GM12878 (cell line): Measurements from ENCODE around the gene GIMAP8. TPM values are rescaled to one million over a fixed set of nuclear protein-coding genes. Genes with fewer than 3 reads are reported as not detected.

Experiments
- ATAC-seq: fragments of 200-7000 bp; cut with Tn5 transposase; 3 replicates; pipeline ENCODE4 v1.9.1; 2020; ENCODE audit warnings: mild to moderate bottlenecking, moderate library complexity
- BruUV-seq: library from RNA; stranded (reverse); fragments of 400-500 nt; replicated peaks from 2 replicates; lab custom pipeline; 2021; lab: Mats Ljungman, UMichigan
- CTCF ChIA-PET: fragments of 300-600 bp; sonication (Branson Sonifier 250); formaldehyde crosslinking; extraction: SDS; loops from one replicate; lab custom pipeline; 2021; ENCODE audit warnings: inconsistent platforms; lab: Yijun Ruan, JAX
- POLR2A ChIA-PET: fragments of 350-600 bp; formaldehyde crosslinking; extraction: SDS; loops from one replicate; lab custom pipeline; 2021; ENCODE audit warnings: inconsistent platforms; lab: Charles Lee
- RAD21 ChIA-PET: fragments of 300-600 bp; sonication (Branson Sonifier 250); formaldehyde crosslinking; loops from one replicate; lab custom pipeline; 2023; ENCODE audit warnings: antibody characterized with exemption; ENCODE audit not compliant: unreplicated experiment; lab: Charles Lee
- SMC1A ChIA-PET: fragments of 300-600 bp; sonication (Branson Sonifier 250); formaldehyde crosslinking; loops from one replicate; lab custom pipeline; 2023; ENCODE audit not compliant: unreplicated experiment, uncharacterized antibody; lab: Charles Lee
- DNase-seq: peaks from one replicate; pipeline ENCODE4 v3.0.0-alpha.2; 2011; ENCODE audit warnings: low read depth, low spot score
- FAIRE-seq: peaks from 3 replicates; lab custom pipeline; 2011; peaks lifted over from hg19 to GRCh38; lab: Jason Lieb, UNC
- H2AFZ ChIP-seq: 2 replicates; pipeline ENCODE4 v1.6.0; 2011; ENCODE audit warnings: low read depth, low read length, control low read depth; ENCODE audit not compliant: control insufficient read depth
- H3K27ac ChIP-seq: 2 replicates; pipeline ENCODE4 v1.5.1; 2011; ENCODE audit warnings: control low read depth; ENCODE audit not compliant: control insufficient read depth, insufficient read depth
- H3K27me3 ChIP-seq, 2 experiments: replicated peaks in 1 of 2; 2 replicates each; pipeline versions ENCODE4 v1.6.0 to v1.6.1; 2011; ENCODE audit warnings: low read length in 1 of 2; ENCODE audit not compliant: control insufficient read depth in 2 of 2, insufficient read depth in 2 of 2
- H3K36me3 ChIP-seq, 2 experiments: 2 replicates each; pipeline ENCODE4 v1.5.1; 2011; ENCODE audit warnings: low read length in 1 of 2; ENCODE audit not compliant: control insufficient read depth in 2 of 2, insufficient read depth in 2 of 2
- H3K4me1 ChIP-seq: 2 replicates; pipeline ENCODE4 v1.6.1; 2011; ENCODE audit warnings: mild to moderate bottlenecking, low read length, moderate library complexity, mixed read lengths; ENCODE audit not compliant: control insufficient read depth, insufficient read depth
- H3K4me2 ChIP-seq: 2 replicates; pipeline ENCODE4 v1.6.0; 2011; ENCODE audit warnings: control low read depth; ENCODE audit not compliant: control insufficient read depth, insufficient read depth
- H3K4me3 ChIP-seq: fragments of 200-600 bp; sonication (generic); 2 replicates; pipeline ENCODE4 v1.5.1; 2016
- H3K79me2 ChIP-seq: 2 replicates; pipeline ENCODE4 v1.6.0; 2011; ENCODE audit warnings: low read length; ENCODE audit not compliant: control insufficient read depth, insufficient read depth
- H3K9ac ChIP-seq: 2 replicates; pipeline ENCODE4 v1.8.0; 2011; ENCODE audit warnings: low read length, control low read depth, mixed read lengths; ENCODE audit not compliant: control insufficient read depth, insufficient read depth
- H3K9me3 ChIP-seq: replicated peaks from 3 replicates; pipeline ENCODE4 v1.5.1; 2011; ENCODE audit warnings: mild to moderate bottlenecking, low read length; ENCODE audit not compliant: control insufficient read depth, insufficient read depth
- H4K20me1 ChIP-seq: 2 replicates; pipeline ENCODE4 v1.6.0; 2011; ENCODE audit not compliant: control insufficient read depth, insufficient read depth
- BHLHE40 ChIP-seq, 2 experiments: fragments of 450-650 bp in 1 of 2; IDR thresholded peaks; 2 replicates each; pipeline ENCODE4 v1.6.1; 2011 to 2017; ENCODE audit warnings: low read depth in 2 of 2, borderline replicate concordance in 1 of 2, improper control_type of control experiment in 1 of 2, low read length in 1 of 2, mild to moderate bottlenecking in 1 of 2
- CHD1 ChIP-seq: IDR thresholded peaks from 2 replicates; pipeline ENCODE4 v1.6.1; 2012; ENCODE audit warnings: low read depth, low read length, improper control_type of control experiment
- CHD4 ChIP-seq: fragments of 200-600 bp; sonication (generic); IDR thresholded peaks from 2 replicates; pipeline ENCODE4 v1.6.1; 2016; ENCODE audit warnings: mild to moderate bottlenecking
- FOS ChIP-seq: IDR thresholded peaks from 3 replicates; pipeline ENCODE4 v1.6.1; 2011; ENCODE audit warnings: borderline replicate concordance; ENCODE audit not compliant: insufficient read length; ENCODE audit errors: extremely low read depth
- GABPA ChIP-seq: IDR thresholded peaks from 2 replicates; pipeline ENCODE4 v1.6.1; 2014; ENCODE audit warnings: antibody characterized with exemption, low read depth, mild to moderate bottlenecking, inconsistent platforms
- HDAC2 ChIP-seq: fragments of 200-600 bp; sonication (generic); IDR thresholded peaks from 2 replicates; pipeline ENCODE4 v1.6.1; 2017
- JUNB ChIP-seq: IDR thresholded peaks from 2 replicates; pipeline ENCODE4 v1.6.1; 2016; ENCODE audit warnings: antibody characterized with exemption, mild to moderate bottlenecking
- PML ChIP-seq: IDR thresholded peaks from 2 replicates; pipeline ENCODE4 v1.6.1; 2012; ENCODE audit warnings: low read length, inconsistent platforms
- POLR2AphosphoS2 ChIP-seq: IDR thresholded peaks from 2 replicates; pipeline ENCODE4 v1.6.1; 2011; ENCODE audit warnings: low read depth, mild to moderate bottlenecking, low read length, improper control_type of control experiment, moderate library complexity
- STAT1 ChIP-seq: fragments of 450-650 bp; conservative IDR thresholded peaks from 2 replicates; pipeline ENCODE4 v1.6.1; 2014; ENCODE audit warnings: antibody characterized with exemption, mild to moderate bottlenecking
- TAF1 ChIP-seq: IDR thresholded peaks from 2 replicates; pipeline ENCODE4 v1.6.1; 2011; ENCODE audit warnings: mild to moderate bottlenecking, low read depth, low read length, borderline replicate concordance
- WGBS: methylation state at CpG from one replicate; pipeline ENCODE4 v1.1.6; 2016; ENCODE audit warnings: low lambda C conversion rate; ENCODE audit not compliant: insufficient replicate concordance, insufficient coverage; ENCODE audit errors: missing lambda C conversion rate; 5-methylcytosine and 5-hydroxymethylcytosine counted together
- in situ Hi-C: fragments of 300-500 bp; cut with MboI; formaldehyde crosslinking; loops from 9 replicates; pipeline ENCODE4 v1.14.3; 2018; ENCODE audit warnings: mixed read lengths
- intact Hi-C: fragments of 100-400 bp; cut with micrococcal nuclease; formaldehyde crosslinking; loops from one replicate; pipeline ENCODE4 v1.14.2; 2022; ENCODE audit not compliant: unreplicated experiment
- polyA plus RNA-seq, 11 experiments: library from polyadenylated mRNA; depleted of rRNA in 4 of 11; unstranded in 6 of 11; stranded (reverse) in 5 of 11; fragments of >200 nt; fragmentation: Nextera tagmentation in 4 of 11; fragmentation: Illumina TruSeq in 1 of 11; extraction: Ambion mirVana in 4 of 11; extraction: Trizol in 1 of 11; gene quantifications; 1 replicate in 1 of 11; 2 replicates in 10 of 11; pipeline versions ENCODE4 v1.2.1 to v1.2.3, GENCODE V29; 2011 to 2016; ENCODE audit warnings: inconsistent platforms in 2 of 11, missing spikeins in 2 of 11, low read depth in 1 of 11
- total RNA-seq, 4 experiments: library from RNA; depleted of rRNA in 3 of 4; stranded (reverse); fragments of >200 nt in 3 of 4; fragmentation: Illumina TruSeq in 1 of 4; extraction: Trizol in 1 of 4; gene quantifications; 2 replicates each; pipeline versions ENCODE4 v1.2.1 to v1.2.3, GENCODE V29; 2013 to 2021
- TF ChIP-seq, protein P1 (sequence below): IDR thresholded peaks from 2 replicates; pipeline ENCODE4 v1.6.1; 2011; ENCODE audit warnings: low read depth, low read length, improper control_type of control experiment, borderline replicate concordance
- TF ChIP-seq, protein P2 (sequence below): IDR thresholded peaks from 2 replicates; pipeline ENCODE4 v1.6.1; 2011; ENCODE audit warnings: mild to moderate bottlenecking, low read depth, low read length, moderate library complexity; ENCODE audit not compliant: insufficient replicate concordance

The GIMAP8 gene
- total and polyA plus RNA-seq, 10 of the 15 experiments (the other 5 are each of a cell fraction or from before 2014, with no cell fraction given): 0.66 to 9.7 (median 4.7) TPM

DNA sequence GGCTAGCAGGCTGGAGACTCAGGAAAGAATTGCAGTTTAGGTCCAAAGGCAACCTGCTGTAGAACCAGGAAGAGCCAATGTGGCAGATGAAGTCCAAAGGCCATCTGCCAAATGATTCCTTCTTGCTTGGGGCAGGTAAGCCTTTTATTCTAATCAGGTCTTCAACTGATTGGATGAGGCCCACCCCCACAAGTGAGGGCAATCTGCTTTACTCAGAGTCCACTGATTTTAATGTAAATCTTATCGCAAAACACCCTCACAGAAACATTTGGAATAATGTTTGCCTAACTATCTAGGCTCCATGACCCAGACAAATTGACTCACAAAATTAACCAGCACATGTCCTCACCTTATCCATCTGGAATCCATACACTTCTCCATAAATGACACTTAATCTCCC is 7.8 kb downstream of the GIMAP8 start:
- no peak for DNase-seq
- ChIA-PET RAD21 (no interaction called here), POLR2A (no interaction called here), CTCF (no interaction called here), SMC1A (no interaction called here)
- TF ChIP-seq POLR2AphosphoS2 (no peak), JUNB (no peak), BHLHE40 (IDR thresholded peaks at IDR 0.05; ENCODE audit: borderline replicate concordance in 1 of 2, low read depth in 2 of 2, low read length in 1 of 2) (no peak), CHD4 (no peak)
- no peaks in the 10 kb centered on the region for H4K20me1 ChIP-seq
- intact Hi-C loops (no loop called here), in situ Hi-C loops (no loop called here)
- H3K36me3 ChIP-seq: no peaks in the 10 kb centered on the region
- no peak overlapping the region for H3K9ac ChIP-seq
- no TSS peak for BruUV-seq
- FAIRE-seq: no peak
- H3K27ac ChIP-seq: no peak overlapping the region
- H2AFZ ChIP-seq: no peak overlapping the region
- no peaks in the 10 kb centered on the region; the same call in 1 of the 2 replicates for H3K79me2 ChIP-seq
- no peaks in the 10 kb centered on the region for H3K4me1 ChIP-seq
- H3K9me3 ChIP-seq: peaks cover 13% of the 10 kb centered on the region
- no peaks in the 10 kb centered on the region for H3K27me3 ChIP-seq
- ATAC-seq: no peak
- H3K4me3 ChIP-seq: no peak overlapping the region
- WGBS: 100% methylated on average over 1 of the region's 1 CpG
- no peak overlapping the region for H3K4me2 ChIP-seq

DNA sequence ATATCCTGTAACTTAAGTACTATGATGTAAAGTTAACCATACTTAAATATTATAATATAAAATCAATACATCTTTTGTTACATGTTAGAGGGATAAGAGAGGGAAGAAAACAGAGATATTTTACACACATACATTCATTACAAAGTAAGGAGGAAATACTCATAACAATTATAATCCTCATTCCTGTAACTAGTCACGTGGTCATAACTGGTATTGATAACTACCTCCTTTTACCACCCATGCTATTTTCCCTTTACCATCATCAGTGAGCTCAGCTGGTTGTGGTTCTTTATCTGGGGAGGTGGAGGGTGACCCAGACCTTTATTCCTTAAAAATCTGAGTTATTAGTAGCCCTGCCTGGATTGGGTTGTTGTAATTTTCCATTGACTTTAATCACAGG is 8.3 kb downstream of the GIMAP8 start:
- Histone ChIP-seq H3K27me3 (no peaks in the 10 kb centered on the region), H3K79me2 (no peaks in the 10 kb centered on the region; the same call in 1 of the 2 replicates), H3K4me2 (no peak overlapping the region), H3K9me3 (peaks cover 13% of the 10 kb centered on the region), H3K27ac (no peak overlapping the region), H3K4me1 (no peaks in the 10 kb centered on the region), H3K4me3 (no peak overlapping the region), H3K36me3 (no peaks in the 10 kb centered on the region), H4K20me1 (no peaks in the 10 kb centered on the region), H3K9ac (no peak overlapping the region), H2AFZ (no peak overlapping the region)
- intact Hi-C loops (no loop called here), in situ Hi-C loops (no loop called here)
- TF ChIP-seq, protein P1, sequence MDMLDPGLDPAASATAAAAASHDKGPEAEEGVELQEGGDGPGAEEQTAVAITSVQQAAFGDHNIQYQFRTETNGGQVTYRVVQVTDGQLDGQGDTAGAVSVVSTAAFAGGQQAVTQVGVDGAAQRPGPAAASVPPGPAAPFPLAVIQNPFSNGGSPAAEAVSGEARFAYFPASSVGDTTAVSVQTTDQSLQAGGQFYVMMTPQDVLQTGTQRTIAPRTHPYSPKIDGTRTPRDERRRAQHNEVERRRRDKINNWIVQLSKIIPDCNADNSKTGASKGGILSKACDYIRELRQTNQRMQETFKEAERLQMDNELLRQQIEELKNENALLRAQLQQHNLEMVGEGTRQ: no peak
- TF ChIP-seq HDAC2: no peak
- TF ChIP-seq CHD1: no peak
- no peak for TF ChIP-seq GABPA
- TF ChIP-seq FOS: no peak
- TF ChIP-seq, protein P2, sequence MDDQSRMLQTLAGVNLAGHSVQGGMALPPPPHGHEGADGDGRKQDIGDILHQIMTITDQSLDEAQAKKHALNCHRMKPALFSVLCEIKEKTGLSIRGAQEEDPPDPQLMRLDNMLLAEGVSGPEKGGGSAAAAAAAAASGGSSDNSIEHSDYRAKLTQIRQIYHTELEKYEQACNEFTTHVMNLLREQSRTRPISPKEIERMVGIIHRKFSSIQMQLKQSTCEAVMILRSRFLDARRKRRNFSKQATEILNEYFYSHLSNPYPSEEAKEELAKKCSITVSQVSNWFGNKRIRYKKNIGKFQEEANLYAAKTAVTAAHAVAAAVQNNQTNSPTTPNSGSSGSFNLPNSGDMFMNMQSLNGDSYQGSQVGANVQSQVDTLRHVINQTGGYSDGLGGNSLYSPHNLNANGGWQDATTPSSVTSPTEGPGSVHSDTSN: no peak
- no peak for TF ChIP-seq TAF1
- TF ChIP-seq STAT1: no peak
- TF ChIP-seq PML: no peak
- CTCF ChIA-PET: no interaction called here
- DNase-seq (no peak), ATAC-seq (no peak), FAIRE-seq (no peak)
- RAD21 ChIA-PET: no interaction called here
- BruUV-seq: no TSS peak
- SMC1A ChIA-PET: no interaction called here
- POLR2A ChIA-PET: no interaction called here
- 0% methylated on average over 1 of the region's 1 CpG for WGBS
